Uterine smooth muscle cell (primary cell): ENCODE results near the gene CD163L1. TPM values are rescaled to one million over a fixed set of nuclear protein-coding genes. Genes with fewer than 3 reads are reported as not detected.

Source experiments
- total RNA-seq: library from RNA; depleted of rRNA; stranded (reverse); fragments of >200 nt; gene quantifications from 2 replicates; pipeline ENCODE4 v1.2.3, GENCODE V29; 2014

CD163L1 gene
- total RNA-seq = under 0.01 and 0.22 TPM in 2 replicates

DNA sequence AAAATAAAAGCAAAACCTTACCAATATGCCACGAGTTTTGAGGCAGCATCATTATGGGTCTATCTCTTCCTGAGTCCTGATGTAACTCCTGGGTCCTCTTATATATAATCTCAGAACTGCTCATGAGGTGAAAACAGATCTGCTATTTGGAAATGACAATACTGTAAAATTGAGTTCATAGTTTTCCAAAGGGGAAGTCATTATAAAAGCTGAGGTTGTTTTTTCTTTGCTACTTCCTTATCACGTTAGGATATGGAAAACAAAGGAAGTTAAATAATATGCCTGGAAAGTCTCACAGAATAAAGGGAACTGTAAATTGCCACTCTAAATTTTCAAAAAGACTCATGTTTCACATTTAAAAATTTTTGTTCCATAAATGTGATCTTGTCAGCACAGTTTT, at the start of gene CD163L1:
TSS of gene CD163L1 (minus strand) at position 78 of the 400 bp plus-strand sequence. CDS start at position 52, 26 bp downstream.

Other genes with a start within 250 kb of the CD163L1 start
- gene ACSM4, start 140.1 kb downstream of the CD163L1 start, total RNA-seq = not detected in 2 replicates
- gene CD163, start 59.6 kb upstream of the CD163L1 start, total RNA-seq = not detected in 2 replicates
- not detected in 2 replicates for gene APOBEC1, start 221.8 kb upstream of the CD163L1 start, total RNA-seq